T-helper 1 cell (primary cell): Measurements from ENCODE around the gene CIZ1.

Experiments used
- DNase-seq, 5 donors: peaks; one replicate each; pipeline ENCODE4 v3.0.0-alpha.2; 2012 to 2020

CIZ1 gene

GRCh38 chr9:128161215-128161902 lies 30.0 kb downstream of the CIZ1 start:
- DNase-seq = no peak

- DNase-seq = peak in 3 of 5 donors; percentile 10 to 46 (median 17)
Measured at GRCh38 chr9:128160603-128160987, 30.8 kb downstream of the CIZ1 start.

DNA sequence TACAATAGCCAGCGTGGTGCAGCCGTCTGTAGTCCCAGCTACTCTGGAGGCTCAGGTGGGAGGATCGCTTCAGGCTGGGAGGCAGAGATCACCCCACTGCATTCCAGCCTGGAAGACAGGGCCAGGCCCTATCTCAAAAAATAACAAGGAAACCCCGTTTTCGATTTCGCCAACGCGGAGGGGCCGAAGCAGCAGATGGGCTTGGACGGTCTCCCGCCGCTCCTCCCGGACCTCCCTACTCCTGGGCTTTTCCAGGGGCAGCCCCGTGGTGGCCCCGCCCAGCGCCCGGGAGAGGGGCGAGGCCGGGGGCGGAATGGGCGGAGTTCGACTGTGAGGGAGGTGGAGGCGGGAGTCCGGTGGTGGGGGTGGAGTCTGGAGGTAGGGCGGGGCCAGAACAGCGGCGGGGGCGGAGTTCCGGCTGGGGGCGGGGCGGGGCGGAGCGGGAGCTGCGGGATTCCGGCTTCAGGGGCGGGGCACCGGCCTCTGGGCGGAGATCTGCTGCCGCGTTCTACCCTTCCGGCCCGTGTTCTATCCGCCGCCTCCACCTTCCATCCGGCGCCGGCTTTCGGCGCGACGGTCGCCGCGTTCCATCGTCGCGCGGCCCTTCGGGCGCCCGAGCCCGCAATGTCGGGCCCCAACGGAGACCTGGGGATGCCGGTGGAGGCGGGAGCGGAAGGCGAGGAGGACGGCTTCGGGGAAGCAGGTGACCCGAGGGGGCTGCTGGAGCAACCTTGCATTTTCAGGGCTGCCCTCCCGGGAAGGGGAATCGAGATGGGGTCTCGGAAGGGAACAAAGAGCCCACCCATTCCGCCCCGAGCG lies 31.4 kb downstream of the CIZ1 start, which contains the start of gene BBLN:
TSS of gene BBLN (plus strand) at position 482 of the 819 bp plus-strand sequence. CDS start at position 625, 143 bp downstream.
- DNase-seq = peak; percentile 87 to 93 (median 91)

DNA sequence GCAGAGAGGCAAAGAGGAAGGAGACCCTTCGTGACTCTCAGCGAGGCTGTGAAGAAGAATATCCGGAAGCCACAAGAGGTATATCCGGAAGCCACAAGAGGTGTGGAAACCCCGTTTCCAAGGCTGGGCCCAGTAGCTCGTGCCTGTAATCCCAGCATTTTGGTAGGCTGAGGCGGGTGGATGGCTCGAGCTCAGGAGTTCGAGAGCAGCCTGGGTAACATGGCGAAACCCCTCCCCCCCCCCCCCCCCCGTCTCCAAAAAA lies 31.9 kb downstream of the CIZ1 start:
- peak; percentile 32 to 69 (median 53) for DNase-seq

- no peak for DNase-seq
Measured at GRCh38 chr9:128155736-128156500, 35.5 kb downstream of the CIZ1 start.

DNA sequence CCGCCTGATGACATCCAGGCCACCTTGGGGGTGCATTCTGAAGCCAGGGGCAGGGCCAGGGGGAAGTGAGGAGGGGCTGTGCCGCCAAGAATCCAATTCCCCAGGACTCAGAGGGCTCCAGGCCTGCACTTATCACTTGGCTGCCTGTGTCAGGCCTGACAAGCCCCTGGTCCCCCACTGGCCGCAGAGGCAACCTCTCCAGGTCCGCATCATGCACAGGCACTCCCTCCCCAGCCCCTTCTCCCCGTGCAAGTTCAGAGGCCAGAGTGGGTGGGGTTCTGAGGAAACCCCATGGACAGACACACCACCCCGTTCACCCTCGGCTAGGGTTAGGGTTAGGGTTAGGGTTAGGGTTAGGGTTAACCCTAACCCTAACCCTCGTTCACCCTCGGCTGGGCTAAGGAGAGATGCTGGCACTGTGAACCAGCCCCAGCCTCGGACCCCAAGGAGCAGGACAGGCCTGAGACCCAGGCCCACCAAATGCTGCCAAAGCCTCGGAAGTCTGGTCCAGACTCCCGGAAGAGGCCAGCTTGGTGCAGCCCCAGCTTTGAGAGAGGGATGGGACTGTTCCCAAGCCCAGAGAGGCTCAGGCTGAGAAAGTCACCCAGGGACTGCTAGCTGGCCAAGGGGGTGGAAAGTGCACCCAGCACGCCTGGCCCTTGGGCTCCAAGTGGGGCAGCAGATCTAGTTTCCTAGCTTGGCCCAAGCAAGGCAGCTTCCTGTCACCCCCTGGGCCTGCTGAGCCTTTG lies 37.3 kb downstream of the CIZ1 start:
- no peak for DNase-seq

DNA sequence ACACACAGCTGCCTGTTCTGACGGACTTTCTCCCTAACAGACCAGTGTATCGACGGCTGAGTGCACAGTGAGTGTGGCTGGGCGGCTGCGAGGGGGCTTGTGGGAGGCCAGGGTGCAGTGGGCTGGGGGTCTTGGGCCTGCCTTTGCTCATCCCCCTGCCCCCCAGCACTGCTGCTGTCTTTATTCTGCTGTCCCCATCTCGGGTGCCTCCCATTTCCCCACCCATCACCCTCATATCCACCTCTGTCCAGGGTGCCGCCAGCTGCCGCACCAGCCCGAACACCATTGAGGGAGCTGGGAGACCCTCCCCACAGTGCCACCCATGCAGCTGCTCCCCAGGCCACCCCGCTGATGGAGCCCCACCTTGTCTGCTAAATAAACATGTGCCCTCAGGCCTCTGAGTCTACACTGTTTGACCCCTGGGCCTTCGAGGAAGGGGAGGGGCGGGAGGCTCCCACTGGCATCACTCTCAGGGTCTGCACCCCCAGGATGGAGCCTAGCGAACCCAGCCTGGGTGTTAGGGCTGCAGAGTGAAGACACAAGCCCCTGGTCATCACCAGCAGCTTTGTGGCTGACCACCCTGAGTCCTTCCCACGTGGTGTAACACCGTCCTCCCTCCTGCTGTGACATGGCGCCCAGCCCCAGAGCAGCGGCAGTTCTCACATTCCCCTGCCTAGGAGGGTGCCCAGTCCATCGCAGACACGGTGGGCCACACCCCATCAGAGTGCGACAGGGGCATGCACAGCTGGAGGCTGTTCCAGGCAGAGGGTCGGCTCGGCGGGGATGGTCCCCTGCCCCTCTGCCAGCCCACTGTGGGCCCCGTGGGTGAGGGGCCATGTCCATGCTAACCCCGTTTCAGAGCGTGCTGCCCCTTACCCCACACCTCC lies 38.1 kb downstream of the CIZ1 start:
- DNase-seq = no peak

- no peak for DNase-seq
Measured at GRCh38 chr9:128152133-128153059, 39.0 kb downstream of the CIZ1 start.

- no peak for DNase-seq
Measured at GRCh38 chr9:128151309-128152132, 39.9 kb downstream of the CIZ1 start.

GRCh38 chr9:128150594-128151308 lies 40.6 kb downstream of the CIZ1 start:
- DNase-seq = no peak

GRCh38 chr9:128149951-128150593 lies 41.3 kb downstream of the CIZ1 start:
- DNase-seq = no peak

DNA sequence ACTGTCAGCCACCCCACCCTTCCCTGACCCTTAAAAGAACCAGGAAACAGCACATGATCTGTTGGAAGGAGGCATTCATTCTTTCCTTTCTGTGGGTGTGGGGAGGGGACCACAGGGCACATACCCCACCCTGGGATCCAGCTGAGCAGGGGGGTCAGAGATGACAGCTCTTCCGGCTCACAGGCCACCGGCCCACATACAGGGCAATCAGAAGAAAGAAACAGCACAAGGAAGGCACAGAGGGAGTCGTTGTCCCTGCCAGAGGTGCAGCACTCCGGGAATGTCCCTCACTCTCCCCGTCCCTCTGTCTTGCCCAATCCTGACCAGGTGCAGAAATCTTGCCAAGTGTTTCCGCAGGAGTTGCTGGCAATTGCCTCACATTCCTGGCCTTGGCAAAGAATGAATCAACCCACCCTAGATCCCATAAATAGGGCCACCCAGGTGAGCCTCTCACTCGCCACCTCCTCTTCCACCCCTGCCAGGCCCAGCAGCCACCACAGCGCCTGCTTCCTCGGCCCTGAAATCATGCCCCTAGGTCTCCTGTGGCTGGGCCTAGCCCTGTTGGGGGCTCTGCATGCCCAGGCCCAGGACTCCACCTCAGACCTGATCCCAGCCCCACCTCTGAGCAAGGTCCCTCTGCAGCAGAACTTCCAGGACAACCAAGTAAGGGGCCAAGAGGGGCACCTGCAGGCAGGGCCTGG lies 42.2 kb downstream of the CIZ1 start, which contains the start of gene LCN2:
TSS of gene LCN2 (plus strand) at position 453 of the 701 bp plus-strand sequence. CDS start at position 526, 73 bp downstream.
- no peak for DNase-seq

DNA sequence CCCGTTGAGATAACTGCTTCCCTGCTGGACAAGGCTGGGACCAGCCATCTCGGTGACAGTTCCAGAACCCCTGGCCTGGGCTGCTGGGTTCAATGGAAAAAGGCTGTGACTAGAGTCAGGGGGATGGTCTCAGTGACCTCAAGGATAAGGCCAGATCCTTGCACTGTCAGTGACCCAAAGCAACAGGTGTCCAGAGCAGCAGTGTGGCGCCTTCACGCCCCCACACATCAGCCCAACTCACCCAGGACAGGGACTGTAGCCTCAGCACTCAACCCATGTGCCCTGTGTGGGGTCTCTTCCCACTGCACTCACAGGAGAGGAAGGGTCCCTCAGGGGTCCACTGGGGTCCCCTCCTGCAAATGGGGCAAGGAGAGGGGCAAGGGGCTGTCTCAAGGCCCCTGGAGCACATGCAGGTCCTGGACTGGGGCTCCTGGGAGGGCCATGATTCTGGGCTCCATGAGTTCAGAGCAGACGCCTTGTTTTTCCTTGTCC lies 42.8 kb downstream of the CIZ1 start:
- no peak for DNase-seq

DNA sequence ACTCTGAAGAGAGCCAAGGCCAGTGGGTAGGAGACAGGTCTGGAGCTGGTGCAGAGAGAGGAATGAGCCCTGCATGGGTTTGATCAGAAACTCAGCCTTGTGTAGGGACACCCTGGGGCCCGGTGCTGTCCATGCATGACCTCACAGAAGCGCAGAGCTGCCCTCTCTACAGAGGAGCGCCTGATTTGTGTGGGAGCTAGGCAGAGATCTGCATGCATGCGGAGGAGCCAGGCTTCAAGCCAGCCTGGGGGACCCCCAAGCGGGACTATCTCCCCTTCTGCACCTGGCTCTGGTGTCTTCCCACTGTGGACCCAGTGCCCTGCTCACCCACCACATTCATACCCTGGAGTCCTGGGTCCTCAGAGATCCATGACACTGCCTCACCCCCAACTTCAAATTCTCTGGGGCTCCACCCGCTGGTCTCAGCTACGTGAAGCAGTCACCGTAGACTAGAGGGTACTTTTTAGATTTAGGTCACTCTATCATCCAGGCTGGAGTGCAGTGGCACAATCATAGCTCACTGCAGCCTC lies 44.7 kb downstream of the CIZ1 start:
- no peak for DNase-seq

DNA sequence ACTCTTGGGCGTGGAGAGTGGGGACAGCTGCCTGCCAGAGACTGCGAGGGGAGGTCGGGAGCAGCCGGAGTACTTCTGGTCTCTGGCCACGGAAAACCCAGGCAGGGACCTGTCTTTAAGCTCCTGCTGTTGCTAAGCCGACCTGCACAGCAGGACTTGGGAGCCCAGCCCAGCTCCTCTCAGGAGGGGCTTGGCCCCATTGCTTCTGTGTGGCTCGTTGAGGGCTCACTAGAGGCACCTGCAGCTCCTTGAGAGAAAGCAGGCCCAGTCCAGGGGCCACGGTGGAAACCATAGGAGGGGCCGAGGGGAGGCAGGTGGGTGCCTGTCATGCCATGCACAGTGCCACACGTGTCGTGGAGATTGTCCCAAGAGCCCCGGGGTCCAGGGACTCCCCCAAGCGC lies 45.4 kb downstream of the CIZ1 start:
- no peak for DNase-seq

DNA sequence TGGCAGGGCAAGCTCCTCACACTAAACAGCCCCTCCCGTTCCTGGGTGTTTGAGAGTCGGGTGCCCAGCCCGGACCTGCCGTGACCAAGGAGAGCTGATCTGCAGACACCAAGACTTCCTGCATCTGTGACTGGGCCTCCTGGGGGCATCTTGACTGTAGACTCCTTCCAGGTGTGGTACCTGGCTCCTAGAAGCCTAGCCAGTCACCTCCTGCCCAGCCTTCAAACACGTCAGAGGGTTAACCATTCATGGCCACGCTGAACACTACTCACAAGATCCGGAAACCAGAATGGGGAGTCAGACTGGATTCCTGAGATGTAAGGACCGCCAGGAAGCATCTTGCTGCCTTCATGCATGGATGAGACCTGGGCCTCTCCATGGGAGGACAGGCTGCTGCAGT lies 45.8 kb downstream of the CIZ1 start:
- DNase-seq = no peak
